GM12878 (cell line): Measurements from ENCODE around the gene ARHGAP22. TPM values are rescaled to one million over a fixed set of nuclear protein-coding genes. Genes with fewer than 3 reads are reported as not detected.

Source experiments
- ATAC-seq: fragments of 200-7000 bp; cut with Tn5 transposase; 3 replicates; pipeline ENCODE4 v1.9.1; 2020; ENCODE audit warnings: mild to moderate bottlenecking, moderate library complexity
- BruUV-seq: library from RNA; stranded (reverse); fragments of 400-500 nt; replicated peaks from 2 replicates; lab custom pipeline; 2021; lab: Mats Ljungman, UMichigan
- CTCF ChIA-PET: fragments of 300-600 bp; sonication (Branson Sonifier 250); formaldehyde crosslinking; extraction: SDS; loops from one replicate; lab custom pipeline; 2021; ENCODE audit warnings: inconsistent platforms; lab: Yijun Ruan, JAX
- POLR2A ChIA-PET: fragments of 350-600 bp; formaldehyde crosslinking; extraction: SDS; loops from one replicate; lab custom pipeline; 2021; ENCODE audit warnings: inconsistent platforms; lab: Charles Lee
- RAD21 ChIA-PET: fragments of 300-600 bp; sonication (Branson Sonifier 250); formaldehyde crosslinking; loops from one replicate; lab custom pipeline; 2023; ENCODE audit warnings: antibody characterized with exemption; ENCODE audit not compliant: unreplicated experiment; lab: Charles Lee
- SMC1A ChIA-PET: fragments of 300-600 bp; sonication (Branson Sonifier 250); formaldehyde crosslinking; loops from one replicate; lab custom pipeline; 2023; ENCODE audit not compliant: unreplicated experiment, uncharacterized antibody; lab: Charles Lee
- DNase-seq: peaks from one replicate; pipeline ENCODE4 v3.0.0-alpha.2; 2011; ENCODE audit warnings: low read depth, low spot score
- FAIRE-seq: peaks from 3 replicates; lab custom pipeline; 2011; peaks lifted over from hg19 to GRCh38; lab: Jason Lieb, UNC
- H2AFZ ChIP-seq: 2 replicates; pipeline ENCODE4 v1.6.0; 2011; ENCODE audit warnings: low read depth, low read length, control low read depth; ENCODE audit not compliant: control insufficient read depth
- H3K27ac ChIP-seq: 2 replicates; pipeline ENCODE4 v1.5.1; 2011; ENCODE audit warnings: control low read depth; ENCODE audit not compliant: control insufficient read depth, insufficient read depth
- H3K27me3 ChIP-seq, 2 experiments: replicated peaks in 1 of 2; 2 replicates each; pipeline versions ENCODE4 v1.6.0 to v1.6.1; 2011; ENCODE audit warnings: low read length in 1 of 2; ENCODE audit not compliant: control insufficient read depth in 2 of 2, insufficient read depth in 2 of 2
- H3K36me3 ChIP-seq, 2 experiments: 2 replicates each; pipeline ENCODE4 v1.5.1; 2011; ENCODE audit warnings: low read length in 1 of 2; ENCODE audit not compliant: control insufficient read depth in 2 of 2, insufficient read depth in 2 of 2
- H3K4me1 ChIP-seq: 2 replicates; pipeline ENCODE4 v1.6.1; 2011; ENCODE audit warnings: mild to moderate bottlenecking, low read length, moderate library complexity, mixed read lengths; ENCODE audit not compliant: control insufficient read depth, insufficient read depth
- H3K4me2 ChIP-seq: 2 replicates; pipeline ENCODE4 v1.6.0; 2011; ENCODE audit warnings: control low read depth; ENCODE audit not compliant: control insufficient read depth, insufficient read depth
- H3K4me3 ChIP-seq: fragments of 200-600 bp; sonication (generic); 2 replicates; pipeline ENCODE4 v1.5.1; 2016
- H3K79me2 ChIP-seq: 2 replicates; pipeline ENCODE4 v1.6.0; 2011; ENCODE audit warnings: low read length; ENCODE audit not compliant: control insufficient read depth, insufficient read depth
- H3K9ac ChIP-seq: 2 replicates; pipeline ENCODE4 v1.8.0; 2011; ENCODE audit warnings: low read length, control low read depth, mixed read lengths; ENCODE audit not compliant: control insufficient read depth, insufficient read depth
- H3K9me3 ChIP-seq: replicated peaks from 3 replicates; pipeline ENCODE4 v1.5.1; 2011; ENCODE audit warnings: mild to moderate bottlenecking, low read length; ENCODE audit not compliant: control insufficient read depth, insufficient read depth
- H4K20me1 ChIP-seq: 2 replicates; pipeline ENCODE4 v1.6.0; 2011; ENCODE audit not compliant: control insufficient read depth, insufficient read depth
- CHD2 ChIP-seq: IDR thresholded peaks from 2 replicates; pipeline ENCODE4 v1.6.1; 2011; ENCODE audit warnings: low read depth, low read length, improper control_type of control experiment, borderline replicate concordance
- HDGF ChIP-seq: fragments of 450-650 bp; IDR thresholded peaks from 2 replicates; pipeline ENCODE4 v1.6.1; 2016; ENCODE audit warnings: antibody characterized with exemption
- IKZF2 ChIP-seq, 2 experiments: fragments of 450-650 bp; IDR thresholded peaks; 2 replicates each; pipeline ENCODE4 v1.6.1; 2017; ENCODE audit warnings: mild to moderate bottlenecking in 2 of 2, moderate library complexity in 2 of 2
- SREBF2 ChIP-seq: IDR thresholded peaks from 2 replicates; pipeline ENCODE4 v1.6.1; 2012; ENCODE audit warnings: mild to moderate bottlenecking, low read length
- SUPT20H ChIP-seq: IDR thresholded peaks from 2 replicates; pipeline ENCODE4 v1.6.1; 2011; ENCODE audit warnings: low read depth, mild to moderate bottlenecking, low read length, moderate library complexity, borderline replicate concordance; ENCODE audit not compliant: control insufficient read depth
- YY1 ChIP-seq: IDR thresholded peaks from 2 replicates; pipeline ENCODE4 v1.6.1; 2011; ENCODE audit warnings: low read depth, mild to moderate bottlenecking, low read length
- ZBED1 ChIP-seq: IDR thresholded peaks from 2 replicates; pipeline ENCODE4 v1.6.1; 2016; ENCODE audit warnings: borderline replicate concordance
- whole genome bisulfite sequencing: methylation state at CpG from one replicate; pipeline ENCODE4 v1.1.6; 2016; ENCODE audit warnings: low lambda C conversion rate; ENCODE audit not compliant: insufficient replicate concordance, insufficient coverage; ENCODE audit errors: missing lambda C conversion rate; 5-methylcytosine and 5-hydroxymethylcytosine counted together
- in situ Hi-C: fragments of 300-500 bp; cut with MboI; formaldehyde crosslinking; loops from 9 replicates; pipeline ENCODE4 v1.14.3; 2018; ENCODE audit warnings: mixed read lengths
- intact Hi-C: fragments of 100-400 bp; cut with micrococcal nuclease; formaldehyde crosslinking; loops from one replicate; pipeline ENCODE4 v1.14.2; 2022; ENCODE audit not compliant: unreplicated experiment
- polyA plus RNA-seq, 11 experiments: library from polyadenylated mRNA; depleted of rRNA in 4 of 11; unstranded in 6 of 11; stranded (reverse) in 5 of 11; fragments of >200 nt; fragmentation: Nextera tagmentation in 4 of 11; fragmentation: Illumina TruSeq in 1 of 11; extraction: Ambion mirVana in 4 of 11; extraction: Trizol in 1 of 11; gene quantifications; 1 replicate in 1 of 11; 2 replicates in 10 of 11; pipeline versions ENCODE4 v1.2.1 to v1.2.3, GENCODE V29; 2011 to 2016; ENCODE audit warnings: inconsistent platforms in 2 of 11, missing spikeins in 2 of 11, low read depth in 1 of 11
- total RNA-seq, 4 experiments: library from RNA; depleted of rRNA in 3 of 4; stranded (reverse); fragments of >200 nt in 3 of 4; fragmentation: Illumina TruSeq in 1 of 4; extraction: Trizol in 1 of 4; gene quantifications; 2 replicates each; pipeline versions ENCODE4 v1.2.1 to v1.2.3, GENCODE V29; 2013 to 2021
- TF ChIP-seq, protein P1 (sequence below): IDR thresholded peaks from 2 replicates; pipeline ENCODE4 v1.6.1; 2012; ENCODE audit warnings: low read length, inconsistent platforms

Gene ARHGAP22
- total and polyA plus RNA-seq, 10 of the 15 experiments (the other 5 are each of a cell fraction or from before 2014, with no cell fraction given) = 0.07 to 0.61 (median 0.18) TPM; not detected in 5

DNA sequence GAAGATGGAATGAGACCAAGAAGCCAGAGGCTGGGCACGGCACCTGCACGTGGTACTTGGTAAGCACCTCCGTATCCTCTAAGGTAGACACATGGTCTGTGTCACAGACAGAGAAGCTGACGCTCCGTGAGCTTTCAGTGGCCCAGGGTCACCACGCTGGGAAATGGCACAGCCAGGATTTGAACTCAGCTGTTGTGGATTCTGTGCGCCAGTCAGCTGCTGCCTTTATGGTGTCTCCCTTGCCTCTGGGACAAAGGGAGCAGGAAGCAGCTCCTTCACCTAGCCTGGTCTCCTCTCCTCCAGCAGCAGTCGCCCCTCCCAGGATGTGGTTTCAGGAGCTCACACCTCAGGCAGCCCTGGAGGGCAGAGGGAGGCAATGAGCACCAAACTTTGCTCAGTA, 110.8 kb downstream of the ARHGAP22 start:
- ChIA-PET CTCF (interaction anchor here (1.4 kb wide), 1 partner anchor 9 kb away, joined by 4 read pairs; no protein-coding TSS in a partner anchor), SMC1A (interaction anchor here (0.6 kb wide), 1 partner anchor 43 kb away, joined by 3 read pairs; no protein-coding TSS in a partner anchor), POLR2A (no interaction called here), RAD21 (no interaction called here)
- no peaks in the 10 kb centered on the region for H3K36me3 ChIP-seq
- H3K79me2 ChIP-seq = no peaks in the 10 kb centered on the region
- H3K4me1 ChIP-seq = no peaks in the 10 kb centered on the region
- WGBS = 45% methylated on average over 8 of the region's 8 CpGs
- DNase-seq (no peak), ATAC-seq (no peak), FAIRE-seq (no peak)
- H3K27ac ChIP-seq = no peak overlapping the region
- in situ Hi-C loops (no loop called here), intact Hi-C loops (no loop called here)
- no peak overlapping the region for H2AFZ ChIP-seq
- no peak overlapping the region for H3K4me2 ChIP-seq
- H3K27me3 ChIP-seq = no peaks in the 10 kb centered on the region
- no peaks in the 10 kb centered on the region for H4K20me1 ChIP-seq
- no peak overlapping the region for H3K4me3 ChIP-seq
- no TSS peak for BruUV-seq
- TF ChIP-seq SREBF2 (no peak), ZBED1 (no peak), HDGF (no peak), SUPT20H (no peak), CHD2 (no peak), IKZF2 (IDR thresholded peaks at IDR 0.05) (no peak), YY1 (no peak)
- TF ChIP-seq, protein P1, sequence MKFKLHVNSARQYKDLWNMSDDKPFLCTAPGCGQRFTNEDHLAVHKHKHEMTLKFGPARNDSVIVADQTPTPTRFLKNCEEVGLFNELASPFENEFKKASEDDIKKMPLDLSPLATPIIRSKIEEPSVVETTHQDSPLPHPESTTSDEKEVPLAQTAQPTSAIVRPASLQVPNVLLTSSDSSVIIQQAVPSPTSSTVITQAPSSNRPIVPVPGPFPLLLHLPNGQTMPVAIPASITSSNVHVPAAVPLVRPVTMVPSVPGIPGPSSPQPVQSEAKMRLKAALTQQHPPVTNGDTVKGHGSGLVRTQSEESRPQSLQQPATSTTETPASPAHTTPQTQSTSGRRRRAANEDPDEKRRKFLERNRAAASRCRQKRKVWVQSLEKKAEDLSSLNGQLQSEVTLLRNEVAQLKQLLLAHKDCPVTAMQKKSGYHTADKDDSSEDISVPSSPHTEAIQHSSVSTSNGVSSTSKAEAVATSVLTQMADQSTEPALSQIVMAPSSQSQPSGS = no peak
- H3K9me3 ChIP-seq = no peaks in the 10 kb centered on the region
- H3K9ac ChIP-seq = no peak overlapping the region
